Caco-2 (cell line): ENCODE measurements around the gene NMNAT2. TPM values are rescaled to one million over a fixed set of nuclear protein-coding genes. Genes with fewer than 3 reads are reported as not detected.

Experiments
- BruUV-seq: library from RNA; stranded (reverse); fragments of 400-500 nt; replicated peaks from 2 replicates; lab custom pipeline; 2021; lab: Mats Ljungman, UMichigan
- CTCF ChIA-PET: fragments of 300-600 bp; sonication (Branson Sonifier 250); formaldehyde crosslinking; loops from one replicate; lab custom pipeline; 2022; ENCODE audit warnings: antibody characterized with exemption; lab: Charles Lee
- POLR2A ChIA-PET: fragments of 300-600 bp; sonication (Branson Sonifier 250); formaldehyde crosslinking; loops from one replicate; lab custom pipeline; 2022; ENCODE audit warnings: antibody characterized with exemption; lab: Charles Lee
- DNase-seq, 2 experiments: peaks; one replicate each; pipeline versions ENCODE4 v3.0.0 to v3.0.0-alpha.2; 2020 to 2022
- H3K27me3 ChIP-seq: replicated peaks from 2 replicates; pipeline ENCODE4 v1.6.0; 2011; ENCODE audit warnings: low read length; ENCODE audit not compliant: control insufficient read depth, insufficient read depth
- H3K36me3 ChIP-seq: 2 replicates; pipeline ENCODE4 v1.5.1; 2011; ENCODE audit warnings: low read length; ENCODE audit not compliant: control insufficient read depth, insufficient read depth
- H3K4me1 ChIP-seq: fragments of 250-450 bp; sonication (Bioruptor Pico); 2 replicates; pipeline ENCODE4 v1.5.1; 2020; ENCODE audit warnings: mild to moderate bottlenecking
- H3K4me3 ChIP-seq: 2 replicates; pipeline ENCODE4 v1.5.1; 2011; ENCODE audit warnings: low read depth, mild to moderate bottlenecking, control low read depth, low read length
- H3K9me3 ChIP-seq: fragments of 250-450 bp; sonication (Bioruptor Pico); 2 replicates; pipeline ENCODE4 v1.5.1; 2020; ENCODE audit warnings: mild to moderate bottlenecking, moderate library complexity
- H3K27ac Mint-ChIP-seq: one replicate; pipeline ENCODE4 v1.8.0; 2022; ENCODE audit warnings: mixed read lengths; ENCODE audit not compliant: unreplicated experiment
- H3K27me3 Mint-ChIP-seq: one replicate; pipeline ENCODE4 v1.8.0; 2022; ENCODE audit warnings: mixed read lengths; ENCODE audit not compliant: insufficient read depth, unreplicated experiment
- H3K36me3 Mint-ChIP-seq: one replicate; pipeline ENCODE4 v1.8.0; 2022; ENCODE audit warnings: mild to moderate bottlenecking, mixed read lengths; ENCODE audit not compliant: insufficient read depth, unreplicated experiment
- H3K4me1 Mint-ChIP-seq: one replicate; pipeline ENCODE4 v1.8.0; 2022; ENCODE audit warnings: low read depth, mixed read lengths; ENCODE audit not compliant: unreplicated experiment
- H3K4me3 Mint-ChIP-seq: one replicate; pipeline ENCODE4 v1.8.0; 2022; ENCODE audit warnings: mild to moderate bottlenecking, moderate library complexity, mixed read lengths; ENCODE audit not compliant: unreplicated experiment
- H3K9me3 Mint-ChIP-seq: one replicate; pipeline ENCODE4 v1.8.0; 2022; ENCODE audit warnings: mixed read lengths; ENCODE audit not compliant: unreplicated experiment
- CTCF ChIP-seq, 2 experiments: fragments of 200-600 bp in 1 of 2; IDR thresholded peaks; 1 replicate in 1 of 2; 2 replicates in 1 of 2; pipeline versions ENCODE4 v1.5.1 to v1.8.0; 2011 to 2022; ENCODE audit warnings: antibody characterized with exemption in 1 of 2, control low read depth in 1 of 2, inconsistent platforms in 1 of 2, low read depth in 1 of 2, low read length in 1 of 2, mild to moderate bottlenecking in 1 of 2, moderate library complexity in 1 of 2; ENCODE audit not compliant: insufficient read depth in 1 of 2, severe bottlenecking in 1 of 2, unreplicated experiment in 1 of 2
- intact Hi-C: fragments of 100-400 bp; cut with micrococcal nuclease; formaldehyde crosslinking; loops from one replicate; pipeline ENCODE4 v1.10.0; 2022; ENCODE audit not compliant: unreplicated experiment
- total RNA-seq: library from RNA; stranded (reverse); gene quantifications from 2 replicates; pipeline ENCODE4 v1.2.3, GENCODE V29; 2022

NMNAT2 gene
- total RNA-seq, 1 experiment from 2014 or later = 16.4 TPM

- Histone ChIP-seq H3K4me1 (peaks cover 49% of the 10 kb centered on the region), H3K4me3 (no peak overlapping the region), H3K27me3 (no peaks in the 10 kb centered on the region), H3K36me3 (0 out of 2 replicates have a peak, but pooled peaks cover 1% of the 10 kb centered on the region), H3K9me3 (no peaks in the 10 kb centered on the region)
- H3K9me3 Mint-ChIP-seq = no peaks in the 10 kb centered on the region
- peaks cover 26% of the 10 kb centered on the region for H3K4me1 Mint-ChIP-seq
- H3K36me3 Mint-ChIP-seq = no peaks in the 10 kb centered on the region
- ChIA-PET POLR2A (no interaction called here), CTCF (interaction anchor here (0.5 to 1.5 kb wide), 8 partner anchors 22 to 383 kb away, joined by 3 to 11 read pairs (median 3); partner anchors contain the start of gene NMNAT2)
- H3K4me3 Mint-ChIP-seq = peak overlapping the region; percentile 49
- no peaks in the 10 kb centered on the region for H3K27me3 Mint-ChIP-seq
- peak overlapping the region; percentile 88 for H3K27ac Mint-ChIP-seq
- peak; percentile 29 to 48 for DNase-seq
- no TSS peak for BruUV-seq
- intact Hi-C loops = no loop called here
- TF ChIP-seq CTCF (IDR thresholded peaks at IDR 0.05; ENCODE audit: insufficient read depth in 1 of 2, low read depth in 1 of 2, low read length in 1 of 2, severe bottlenecking in 1 of 2, unreplicated experiment in 1 of 2) = no peak
Measured at GRCh38 chr1:183282101-183282855, 135.9 kb downstream of the NMNAT2 start.

GRCh38 chr1:183281553-183282091 lies 136.6 kb downstream of the NMNAT2 start:
- peaks cover 48% of the 10 kb centered on the region for H3K4me1 ChIP-seq
- intact Hi-C loops = loop anchor here (1.0 to 2.0 kb wide), 5 partner anchors 37 to 342 kb away; no protein-coding TSS in a partner anchor
- peak; percentile 88 to 89 for DNase-seq
- peak; percentile 80 to 88 for TF ChIP-seq CTCF (IDR thresholded peaks at IDR 0.05; ENCODE audit: insufficient read depth in 1 of 2, low read depth in 1 of 2, low read length in 1 of 2, severe bottlenecking in 1 of 2, unreplicated experiment in 1 of 2)
- H3K9me3 Mint-ChIP-seq = no peaks in the 10 kb centered on the region
- peak overlapping the region; percentile 88 for H3K27ac Mint-ChIP-seq
- POLR2A ChIA-PET = no interaction called here
- BruUV-seq = no TSS peak
- CTCF ChIA-PET = interaction anchor here (0.6 to 1.5 kb wide), 7 partner anchors 21 to 383 kb away, joined by 3 to 11 read pairs (median 4); partner anchors contain the start of gene NMNAT2
- H3K27me3 Mint-ChIP-seq = no peaks in the 10 kb centered on the region
- H3K4me3 Mint-ChIP-seq = peak overlapping the region; percentile 49
- no peaks in the 10 kb centered on the region for H3K36me3 Mint-ChIP-seq
- H3K4me1 Mint-ChIP-seq = peaks cover 31% of the 10 kb centered on the region
- H3K27me3 ChIP-seq = no peaks in the 10 kb centered on the region
- H3K36me3 ChIP-seq = 0 out of 2 replicates have a peak, but pooled peaks cover 1% of the 10 kb centered on the region
- no peaks in the 10 kb centered on the region for H3K9me3 ChIP-seq
- H3K4me3 ChIP-seq = no peak overlapping the region

GRCh38 chr1:183281039-183281438 lies 137.1 kb downstream of the NMNAT2 start:
- peaks cover 37% of the 10 kb centered on the region for H3K4me1 Mint-ChIP-seq
- no TSS peak for BruUV-seq
- peak overlapping the region; percentile 88 for H3K27ac Mint-ChIP-seq
- no peak overlapping the region for H3K4me3 Mint-ChIP-seq
- no peak for DNase-seq
- ChIA-PET CTCF (interaction anchor here (0.6 to 1.5 kb wide), 5 partner anchors 37 to 318 kb away, joined by 3 to 11 read pairs (median 4); partner anchors contain the start of gene NMNAT2), POLR2A (no interaction called here)
- H3K9me3 Mint-ChIP-seq = no peaks in the 10 kb centered on the region
- H3K36me3 Mint-ChIP-seq = no peaks in the 10 kb centered on the region
- H3K27me3 Mint-ChIP-seq = no peaks in the 10 kb centered on the region
- no peaks in the 10 kb centered on the region for H3K9me3 ChIP-seq
- intact Hi-C loops = loop anchor here (1.0 to 2.0 kb wide), 5 partner anchors 37 to 342 kb away; no protein-coding TSS in a partner anchor
- H3K27me3 ChIP-seq = no peaks in the 10 kb centered on the region
- TF ChIP-seq CTCF (IDR thresholded peaks at IDR 0.05; ENCODE audit: insufficient read depth in 1 of 2, low read depth in 1 of 2, low read length in 1 of 2, severe bottlenecking in 1 of 2, unreplicated experiment in 1 of 2) = no peak
- H3K36me3 ChIP-seq = 0 out of 2 replicates have a peak, but pooled peaks cover 1% of the 10 kb centered on the region
- H3K4me3 ChIP-seq = no peak overlapping the region
- peaks cover 51% of the 10 kb centered on the region for H3K4me1 ChIP-seq
